Measurements from ENCODE around the gene KLHL28. TPM values are rescaled to one million over a fixed set of nuclear protein-coding genes. Genes with fewer than 3 reads are reported as not detected.

Gene KLHL28
- total RNA-seq, 1 experiment from 2014 or later, result 4.7 TPM

GRCh38 chr14:44955528-44955927 is 6.2 kb downstream of the KLHL28 start:
- Mint-ChIP-seq H3K9me3 (ENCODE audit: unreplicated experiment) (no peaks in the 10 kb centered on the region), H3K4me3 (ENCODE audit: unreplicated experiment) (no peak overlapping the region), H3K27me3 (ENCODE audit: insufficient read depth, unreplicated experiment) (no peaks in the 10 kb centered on the region), H3K27ac (ENCODE audit: unreplicated experiment) (no peak overlapping the region), H3K4me1 (ENCODE audit: low read depth, unreplicated experiment) (no peaks in the 10 kb centered on the region), H3K36me3 (ENCODE audit: insufficient read depth, unreplicated experiment) (no peaks in the 10 kb centered on the region)
- DNase-seq, result no peak
- H3K4me3 ChIP-seq (ENCODE audit: low read depth, low read length), result no peak overlapping the region
- ChIA-PET POLR2A (no interaction called here), CTCF (no interaction called here)
- TF ChIP-seq CTCF (IDR thresholded peaks at IDR 0.05; ENCODE audit: insufficient read depth in 1 of 2, low read depth in 1 of 2, low read length in 1 of 2, severe bottlenecking in 1 of 2, unreplicated experiment in 1 of 2), result no peak
- H3K9me3 ChIP-seq, result no peaks in the 10 kb centered on the region
- H3K27me3 ChIP-seq (replicated peaks; ENCODE audit: control insufficient read depth, insufficient read depth, low read length), result no peaks in the 10 kb centered on the region
- H3K4me1 ChIP-seq, result no peaks in the 10 kb centered on the region
- H3K36me3 ChIP-seq (ENCODE audit: control insufficient read depth, insufficient read depth, low read length), result no peaks in the 10 kb centered on the region
- intact Hi-C loops (cut with micrococcal nuclease; ENCODE audit: unreplicated experiment), result no loop called here
- no TSS peak for BruUV-seq (replicated peaks)

- no peak for TF ChIP-seq CTCF (IDR thresholded peaks at IDR 0.05; ENCODE audit: insufficient read depth in 1 of 2, low read depth in 1 of 2, low read length in 1 of 2, severe bottlenecking in 1 of 2, unreplicated experiment in 1 of 2)
- no peaks in the 10 kb centered on the region for H3K9me3 Mint-ChIP-seq (ENCODE audit: unreplicated experiment)
- Histone ChIP-seq H3K9me3 (no peaks in the 10 kb centered on the region), H3K4me1 (no peaks in the 10 kb centered on the region), H3K36me3 (ENCODE audit: control insufficient read depth, insufficient read depth, low read length) (no peaks in the 10 kb centered on the region), H3K4me3 (ENCODE audit: low read depth, low read length) (no peak overlapping the region), H3K27me3 (replicated peaks; ENCODE audit: control insufficient read depth, insufficient read depth, low read length) (no peaks in the 10 kb centered on the region)
- BruUV-seq (replicated peaks), result no TSS peak
- POLR2A ChIA-PET, result no interaction called here
- no peaks in the 10 kb centered on the region for H3K4me1 Mint-ChIP-seq (ENCODE audit: low read depth, unreplicated experiment)
- no peak overlapping the region for H3K27ac Mint-ChIP-seq (ENCODE audit: unreplicated experiment)
- H3K4me3 Mint-ChIP-seq (ENCODE audit: unreplicated experiment), result no peak overlapping the region
- no peaks in the 10 kb centered on the region for H3K36me3 Mint-ChIP-seq (ENCODE audit: insufficient read depth, unreplicated experiment)
- no peaks in the 10 kb centered on the region for H3K27me3 Mint-ChIP-seq (ENCODE audit: insufficient read depth, unreplicated experiment)
- CTCF ChIA-PET, result no interaction called here
- no peak for DNase-seq
- intact Hi-C loops (cut with micrococcal nuclease; ENCODE audit: unreplicated experiment), result no loop called here
Measured at GRCh38 chr14:44954750-44955149, 7.0 kb downstream of the KLHL28 start.

- H3K36me3 ChIP-seq (ENCODE audit: control insufficient read depth, insufficient read depth, low read length), result no peaks in the 10 kb centered on the region
- no peaks in the 10 kb centered on the region for H3K27me3 Mint-ChIP-seq (ENCODE audit: insufficient read depth, unreplicated experiment)
- H3K9me3 Mint-ChIP-seq (ENCODE audit: unreplicated experiment), result no peaks in the 10 kb centered on the region
- ChIA-PET POLR2A (no interaction called here), CTCF (no interaction called here)
- H3K4me1 Mint-ChIP-seq (ENCODE audit: low read depth, unreplicated experiment), result no peaks in the 10 kb centered on the region
- H3K4me3 ChIP-seq (ENCODE audit: low read depth, low read length), result no peak overlapping the region
- H3K4me3 Mint-ChIP-seq (ENCODE audit: unreplicated experiment), result no peak overlapping the region
- no TSS peak for BruUV-seq (replicated peaks)
- TF ChIP-seq CTCF (IDR thresholded peaks at IDR 0.05; ENCODE audit: insufficient read depth in 1 of 2, low read depth in 1 of 2, low read length in 1 of 2, severe bottlenecking in 1 of 2, unreplicated experiment in 1 of 2), result no peak
- H3K27me3 ChIP-seq (replicated peaks; ENCODE audit: control insufficient read depth, insufficient read depth, low read length), result no peaks in the 10 kb centered on the region
- no peak for DNase-seq
- H3K4me1 ChIP-seq, result no peaks in the 10 kb centered on the region
- intact Hi-C loops (cut with micrococcal nuclease; ENCODE audit: unreplicated experiment), result no loop called here
- no peaks in the 10 kb centered on the region for H3K36me3 Mint-ChIP-seq (ENCODE audit: insufficient read depth, unreplicated experiment)
- H3K27ac Mint-ChIP-seq (ENCODE audit: unreplicated experiment), result no peak overlapping the region
- H3K9me3 ChIP-seq, result no peaks in the 10 kb centered on the region
Measured at GRCh38 chr14:44952391-44953110, 9.2 kb downstream of the KLHL28 start.

All from Caco-2 (cell line).